GM23248 (cell line): ENCODE measurements around the gene CREBBP. TPM values are rescaled to one million over a fixed set of nuclear protein-coding genes. Genes with fewer than 3 reads are reported as not detected.

Experiments
- DNase-seq: peaks from one replicate; pipeline ENCODE4 v3.0.0-alpha.2; 2015
- H2AFZ ChIP-seq: fragments of 200-600 bp; sonication (generic); 2 replicates; pipeline ENCODE4 v1.6.1; 2016; ENCODE audit warnings: antibody characterized with exemption
- H3F3A ChIP-seq: fragments of 200-600 bp; sonication (generic); 2 replicates; pipeline ENCODE4 v1.6.1; 2016; ENCODE audit warnings: mild to moderate bottlenecking, antibody characterized with exemption, mixed run types; ENCODE audit not compliant: insufficient read depth
- H3K27ac ChIP-seq: fragments of 200-600 bp; sonication (generic); 2 replicates; pipeline ENCODE4 v1.5.1; 2016; ENCODE audit warnings: mild to moderate bottlenecking
- H3K27me3 ChIP-seq: fragments of 200-600 bp; sonication (generic); replicated peaks from 2 replicates; pipeline ENCODE4 v1.6.1; 2016; ENCODE audit warnings: mild to moderate bottlenecking; ENCODE audit not compliant: insufficient read depth
- H3K36me3 ChIP-seq: fragments of 200-600 bp; sonication (generic); 2 replicates; pipeline ENCODE4 v1.6.1; 2016; ENCODE audit warnings: low read depth, mild to moderate bottlenecking
- H3K4me1 ChIP-seq: fragments of 200-600 bp; sonication (generic); 2 replicates; pipeline ENCODE4 v1.6.1; 2016; ENCODE audit warnings: mild to moderate bottlenecking; ENCODE audit not compliant: insufficient read depth
- H3K4me2 ChIP-seq: fragments of 200-600 bp; sonication (generic); one replicate; pipeline ENCODE4 v1.6.1; 2016; ENCODE audit warnings: mild to moderate bottlenecking; ENCODE audit not compliant: unreplicated experiment
- H3K4me3 ChIP-seq: fragments of 200-600 bp; sonication (generic); 2 replicates; pipeline ENCODE4 v1.5.1; 2016; ENCODE audit warnings: mild to moderate bottlenecking
- H3K79me2 ChIP-seq: fragments of 200-600 bp; sonication (generic); 2 replicates; pipeline ENCODE4 v1.6.1; 2016; ENCODE audit warnings: mild to moderate bottlenecking; ENCODE audit not compliant: insufficient read depth
- H3K9ac ChIP-seq: fragments of 200-600 bp; sonication (generic); 2 replicates; pipeline ENCODE4 v1.6.1; 2016; ENCODE audit warnings: mild to moderate bottlenecking
- H3K9me2 ChIP-seq: fragments of 200-600 bp; sonication (generic); 2 replicates; pipeline ENCODE4 v1.6.1; 2016; ENCODE audit warnings: mixed run types, mild to moderate bottlenecking, moderate library complexity; ENCODE audit not compliant: insufficient read depth
- H3K9me3 ChIP-seq: fragments of 200-600 bp; sonication (generic); one replicate; pipeline ENCODE4 v1.6.1; 2017; ENCODE audit warnings: low read depth
- H4K20me1 ChIP-seq: fragments of 200-600 bp; sonication (generic); 2 replicates; pipeline ENCODE4 v1.6.0; 2016; ENCODE audit not compliant: insufficient read depth
- EZH2 ChIP-seq: fragments of 200-600 bp; sonication (generic); IDR thresholded peaks from 2 replicates; pipeline ENCODE4 v1.6.1; 2018; ENCODE audit warnings: antibody characterized with exemption, mild to moderate bottlenecking; ENCODE audit not compliant: insufficient read depth, poor library complexity, severe bottlenecking
- EZH2phosphoT487 ChIP-seq: fragments of 200-600 bp; sonication (generic); IDR thresholded peaks from 2 replicates; pipeline ENCODE4 v1.6.1; 2018; ENCODE audit warnings: antibody characterized with exemption, moderate library complexity, mild to moderate bottlenecking, low read depth; ENCODE audit not compliant: insufficient read depth
- WGBS, 2 experiments: methylation state at CpG; one replicate each; pipeline ENCODE4 v1.1.6; 2015 to 2017; ENCODE audit warnings: low lambda C conversion rate in 2 of 2, low coverage in 1 of 2; ENCODE audit errors: missing lambda C conversion rate in 2 of 2; 5-methylcytosine and 5-hydroxymethylcytosine counted together
- in situ Hi-C: fragments of 300-500 bp; cut with MboI; formaldehyde crosslinking; loops from 2 replicates; pipeline ENCODE4 v1.15.0; 2020
- polyA plus RNA-seq: library from polyadenylated mRNA; unstranded; fragments of >200 nt; fragmentation: Nextera tagmentation; extraction: Ambion mirVana; gene quantifications from 2 replicates; pipeline ENCODE4 v1.2.1, GENCODE V29; 2016
- total RNA-seq: library from RNA; depleted of rRNA; stranded (reverse); fragments of >200 nt; shearing (Covaris generic); gene quantifications from 2 replicates; pipeline ENCODE4 v1.2.3, GENCODE V29; 2014

CREBBP gene
- total and polyA plus RNA-seq, 2 experiments from 2014 or later = 11.7 to 11.9 TPM

DNA sequence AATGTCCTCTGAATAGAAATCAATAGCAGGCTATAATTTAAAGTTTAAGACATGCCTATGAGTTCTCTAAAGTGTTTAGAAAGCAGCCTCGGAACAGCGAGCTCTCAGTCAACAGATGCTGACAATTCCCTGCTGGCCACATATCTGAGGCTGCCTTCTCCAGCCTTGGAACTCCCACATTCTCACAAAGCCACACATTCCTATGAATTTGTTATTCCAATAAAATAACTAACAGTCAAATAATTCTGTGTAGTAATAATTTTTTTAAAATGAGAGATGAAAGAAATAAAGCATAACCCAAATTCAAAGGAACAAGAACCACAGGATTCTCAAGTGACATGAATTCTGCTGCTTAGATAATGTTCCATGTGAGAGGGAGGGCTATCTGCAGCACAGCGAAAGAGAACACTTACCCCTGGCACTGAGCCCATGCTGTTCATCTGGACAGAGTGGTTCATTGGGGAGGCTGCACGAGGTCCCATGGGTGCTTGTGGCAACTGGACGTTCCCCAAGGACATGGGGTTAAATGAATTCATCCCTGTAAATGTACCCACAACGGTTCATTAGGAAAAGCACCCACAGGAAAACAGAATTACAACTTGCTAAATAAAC lies 106.3 kb downstream of the CREBBP start:
- peaks cover 43% of the 10 kb centered on the region for H3K36me3 ChIP-seq
- in situ Hi-C loops = no loop called here
- peaks cover 10% of the 10 kb centered on the region for H3K4me1 ChIP-seq
- no peak overlapping the region for H3K4me2 ChIP-seq
- WGBS, 2 experiments = 29 to 33% methylated on average over 6 of the region's 6 CpGs
- peak; percentile 28 for DNase-seq
- no peaks in the 10 kb centered on the region for H3K9me3 ChIP-seq
- 0 out of 2 replicates have a peak, but pooled peaks cover 3% of the 10 kb centered on the region for H4K20me1 ChIP-seq
- no peaks in the 10 kb centered on the region for H3K9me2 ChIP-seq
- H3K79me2 ChIP-seq = peaks cover 49% of the 10 kb centered on the region
- no peak overlapping the region for H2AFZ ChIP-seq
- H3K4me3 ChIP-seq = no peak overlapping the region
- H3K27ac ChIP-seq = no peak overlapping the region
- no peaks in the 10 kb centered on the region for H3K27me3 ChIP-seq
- H3K9ac ChIP-seq = no peak overlapping the region
- TF ChIP-seq EZH2 (no peak), EZH2phosphoT487 (no peak)
- peaks cover 15% of the 10 kb centered on the region; the same call in 1 of the 2 replicates for H3F3A ChIP-seq

DNA sequence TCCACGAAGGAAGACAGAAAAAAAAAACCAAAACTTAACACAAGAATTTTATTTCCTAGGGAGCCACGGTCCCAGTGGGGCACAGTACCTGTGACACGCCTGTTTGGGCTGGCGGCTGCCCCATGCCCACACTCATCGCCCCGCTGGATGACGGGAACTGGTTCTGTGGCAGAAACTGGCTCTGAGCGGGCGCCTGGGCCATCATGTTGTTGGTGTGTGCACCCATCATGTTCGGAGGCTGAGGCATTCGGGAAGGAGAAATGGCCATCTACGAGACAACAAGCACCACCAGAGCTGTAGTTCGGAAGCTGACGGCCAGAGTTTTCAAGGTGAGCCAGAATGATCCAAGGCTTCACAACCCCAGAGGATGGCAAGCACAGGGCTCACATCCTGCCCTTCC lies 106.8 kb downstream of the CREBBP start:
- Histone ChIP-seq H3F3A (peaks cover 15% of the 10 kb centered on the region; the same call in 1 of the 2 replicates), H3K4me3 (no peak overlapping the region), H3K27ac (no peak overlapping the region), H4K20me1 (0 out of 2 replicates have a peak, but pooled peaks cover 3% of the 10 kb centered on the region), H3K79me2 (peaks cover 53% of the 10 kb centered on the region), H3K27me3 (no peaks in the 10 kb centered on the region), H3K36me3 (peaks cover 46% of the 10 kb centered on the region), H3K4me2 (no peak overlapping the region), H3K9me2 (no peaks in the 10 kb centered on the region), H3K4me1 (peaks cover 10% of the 10 kb centered on the region), H3K9ac (no peak overlapping the region), H3K9me3 (no peaks in the 10 kb centered on the region), H2AFZ (no peak overlapping the region)
- DNase-seq = no peak
- in situ Hi-C loops = no loop called here
- 98 to 99% methylated on average over 14 of the region's 14 CpGs for WGBS, 2 experiments
- TF ChIP-seq EZH2phosphoT487 (no peak), EZH2 (no peak)

DNA sequence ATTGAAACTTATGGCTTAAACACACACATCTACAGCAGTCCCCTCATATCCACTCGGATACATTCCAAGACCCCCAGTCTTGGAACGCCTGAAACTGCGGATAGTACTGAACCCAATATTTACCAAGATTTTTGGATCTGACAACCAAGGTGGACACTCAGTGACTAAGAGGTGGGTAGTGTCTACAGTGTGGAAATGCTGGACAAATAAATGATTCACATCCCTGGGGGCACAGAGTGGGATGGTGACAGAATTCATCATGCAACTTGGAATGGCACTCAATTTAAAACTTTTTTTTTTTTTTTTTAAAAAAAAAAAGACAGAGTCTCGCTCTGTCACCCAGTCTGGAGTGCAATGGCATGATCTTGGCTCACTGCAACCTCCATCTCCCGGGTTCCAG lies 109.0 kb downstream of the CREBBP start:
- H3K36me3 ChIP-seq = peaks cover 51% of the 10 kb centered on the region
- in situ Hi-C loops = no loop called here
- peak; percentile 48 for DNase-seq
- 98% methylated on average over 5 of the region's 5 CpGs for WGBS, 2 experiments
- no peak overlapping the region for H3K4me2 ChIP-seq
- no peaks in the 10 kb centered on the region for H3K27me3 ChIP-seq
- H3K4me1 ChIP-seq = peaks cover 10% of the 10 kb centered on the region
- H4K20me1 ChIP-seq = 0 out of 2 replicates have a peak, but pooled peaks cover 3% of the 10 kb centered on the region
- no peaks in the 10 kb centered on the region for H3K9me3 ChIP-seq
- H3K4me3 ChIP-seq = no peak overlapping the region
- peaks cover 9% of the 10 kb centered on the region; the same call in 1 of the 2 replicates for H3F3A ChIP-seq
- no peaks in the 10 kb centered on the region for H3K9me2 ChIP-seq
- H3K9ac ChIP-seq = no peak overlapping the region
- no peak overlapping the region for H3K27ac ChIP-seq
- no peak overlapping the region for H2AFZ ChIP-seq
- no peak for TF ChIP-seq EZH2
- TF ChIP-seq EZH2phosphoT487 = no peak
- H3K79me2 ChIP-seq = peaks cover 72% of the 10 kb centered on the region

- Histone ChIP-seq H3K27ac (no peak overlapping the region), H3K4me1 (peaks cover 10% of the 10 kb centered on the region), H3K27me3 (no peaks in the 10 kb centered on the region), H4K20me1 (0 out of 2 replicates have a peak, but pooled peaks cover 3% of the 10 kb centered on the region), H3K9ac (no peak overlapping the region), H2AFZ (no peak overlapping the region), H3K9me3 (no peaks in the 10 kb centered on the region), H3K36me3 (peaks cover 60% of the 10 kb centered on the region), H3K4me2 (no peak overlapping the region), H3K79me2 (peaks cover 73% of the 10 kb centered on the region), H3K4me3 (no peak overlapping the region), H3F3A (peaks cover 9% of the 10 kb centered on the region; the same call in 1 of the 2 replicates), H3K9me2 (no peaks in the 10 kb centered on the region)
- TF ChIP-seq EZH2phosphoT487 (no peak), EZH2 (no peak)
- no peak for DNase-seq
- in situ Hi-C loops = no loop called here
- 88% methylated on average over 12 to 13 of the region's 13 CpGs for WGBS, 2 experiments
These were observed 110.0 kb downstream of the CREBBP start for GRCh38 chr16:3770530-3770929.
